Activated CD4-positive, CD25-positive, alpha-beta regulatory T cell (primary cell): ENCODE results near the gene RSPH3.

Experiments used
- DNase-seq, 4 experiments: peaks; one replicate each; lab custom pipeline; 2025; lab: John Stamatoyannopoulos, UW

RSPH3 gene

DNA sequence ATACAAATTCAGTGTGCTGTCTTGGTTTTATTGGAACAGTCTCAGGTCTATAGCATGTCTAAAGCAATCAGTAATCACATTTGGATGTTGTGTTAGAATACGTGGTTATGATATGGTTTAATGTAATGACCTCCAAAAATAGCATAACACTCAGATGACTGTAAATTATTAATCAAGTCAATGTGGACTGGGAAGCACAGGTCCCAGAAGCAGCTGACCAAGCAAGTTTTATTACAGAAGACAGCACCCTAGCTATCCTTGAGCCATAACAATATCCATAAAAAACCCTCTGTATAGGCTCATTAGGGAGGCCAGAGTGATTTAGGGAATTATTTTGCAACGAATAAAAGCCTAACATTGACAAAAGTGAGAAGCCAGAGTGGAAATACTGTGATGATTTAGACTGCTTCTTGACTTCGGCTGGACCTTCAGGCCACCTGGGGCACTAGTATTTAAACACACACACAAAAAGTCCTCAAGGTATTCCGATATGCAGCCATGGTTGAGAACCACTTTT lies 66.9 kb downstream of the RSPH3 start:
- DNase-seq, result no peak

DNA sequence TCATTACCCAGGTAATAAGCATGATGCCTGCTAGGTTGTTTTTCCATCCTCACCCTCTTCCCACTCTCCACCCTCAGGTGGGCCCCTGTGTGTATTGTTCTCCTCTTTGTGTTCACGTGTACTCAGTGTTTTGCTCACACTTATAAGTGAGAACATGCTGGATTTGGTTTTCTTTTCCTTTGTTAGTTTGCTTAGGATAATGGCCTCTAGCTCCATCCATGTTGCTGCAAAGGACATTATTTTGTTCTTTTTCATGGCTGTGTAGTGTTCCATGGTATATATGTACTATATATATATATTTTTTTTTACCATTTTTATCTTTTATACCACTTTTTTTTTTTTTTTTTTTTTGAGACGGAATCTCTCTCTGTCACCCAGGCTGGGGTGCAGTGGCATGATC lies 71.9 kb downstream of the RSPH3 start:
- DNase-seq, result no peak

DNA sequence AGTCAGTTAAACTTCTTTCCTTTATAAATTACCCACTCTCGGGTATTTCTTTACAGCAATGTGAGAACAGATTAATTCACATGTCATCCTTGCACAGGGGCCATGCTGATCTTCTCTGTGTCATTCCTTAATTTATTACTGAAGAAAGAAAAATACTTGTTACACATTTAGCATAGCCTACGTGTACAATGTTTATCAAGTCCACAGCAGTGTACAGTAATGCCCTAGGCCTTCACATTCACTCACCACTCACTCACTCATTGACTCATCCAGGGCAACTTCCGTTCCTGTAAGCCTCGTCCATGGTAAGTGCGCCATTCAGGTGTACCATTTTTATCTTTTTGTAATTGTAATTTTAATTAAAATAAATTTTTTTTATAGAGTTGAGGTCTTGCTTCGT lies 73.6 kb downstream of the RSPH3 start:
- no peak for DNase-seq

DNA sequence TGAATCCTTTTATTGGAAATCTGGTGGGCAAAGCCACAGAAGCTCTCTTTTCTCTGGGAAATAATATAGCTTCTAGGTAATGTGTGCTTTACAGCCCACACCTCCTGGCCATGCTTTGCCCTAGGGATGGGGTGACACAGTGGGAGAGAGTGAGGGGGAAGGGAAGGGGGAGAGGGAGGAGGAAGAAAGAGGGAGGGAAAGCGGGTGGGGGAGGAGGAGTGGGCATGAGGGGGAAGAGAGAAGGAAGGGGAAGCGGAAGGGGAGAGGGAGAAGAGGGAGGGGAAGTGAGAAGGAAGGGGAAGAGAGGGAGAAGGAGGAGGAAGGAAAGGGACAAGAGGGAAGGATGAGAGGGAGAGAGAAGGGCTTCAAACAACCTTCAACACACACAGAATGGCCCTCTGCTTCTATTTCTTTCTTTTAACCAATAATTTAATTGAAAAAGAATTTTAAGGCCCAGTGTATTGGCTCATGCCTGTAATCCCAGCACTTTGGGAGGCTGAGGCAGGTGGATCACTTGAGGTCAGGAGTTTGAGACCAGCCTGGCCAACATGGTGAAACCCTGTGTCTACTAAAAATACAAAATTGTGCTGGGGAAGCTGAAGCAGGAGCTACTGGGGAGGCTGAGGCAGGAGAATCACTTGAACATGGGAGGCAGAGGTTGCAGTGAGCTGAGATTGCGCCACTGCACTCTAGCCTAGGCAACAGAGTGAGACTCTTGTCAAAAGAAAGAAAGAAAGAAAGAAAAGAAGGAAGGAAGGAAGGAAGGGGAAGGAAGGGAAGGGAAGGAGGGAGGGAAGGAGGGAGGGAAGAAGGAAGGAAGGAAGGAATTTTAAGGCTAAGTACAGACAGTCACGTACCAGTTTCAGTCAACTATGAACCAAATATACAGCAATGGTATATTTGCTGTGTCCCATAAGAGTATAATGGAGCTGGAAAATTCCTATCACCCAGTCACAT lies 75.2 kb downstream of the RSPH3 start:
- DNase-seq, result no peak

DNA sequence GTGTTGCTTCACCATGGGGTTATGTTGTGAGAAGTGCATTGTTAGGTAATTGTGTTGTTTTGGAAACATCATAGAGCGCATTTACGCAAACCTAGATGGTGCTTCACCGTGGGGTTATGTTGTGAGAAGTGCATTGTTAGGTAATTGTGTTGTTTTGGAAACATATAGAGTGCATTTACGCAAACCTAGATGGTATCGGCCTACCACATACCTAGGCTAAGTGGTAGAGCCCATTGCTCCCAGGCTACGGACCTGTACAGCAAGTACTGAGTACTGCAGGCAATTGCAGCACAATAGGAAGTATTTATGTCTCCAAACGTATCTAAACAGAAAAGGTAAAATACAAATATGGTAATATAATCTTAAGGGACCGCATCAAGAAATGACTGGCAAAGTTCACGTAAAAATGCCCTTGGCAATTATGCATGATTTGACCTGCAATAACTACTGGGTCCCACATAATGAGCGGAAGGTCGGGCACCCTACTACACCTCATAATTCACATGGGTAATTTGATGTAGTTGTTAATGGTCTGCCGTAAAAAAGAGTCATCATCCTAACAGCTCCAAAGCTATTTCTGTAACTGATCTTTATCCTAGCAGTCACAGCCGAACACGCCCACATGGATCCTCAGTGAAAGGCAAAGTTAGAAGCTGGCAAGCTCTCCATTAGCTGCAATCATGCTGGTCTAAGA lies 76.0 kb downstream of the RSPH3 start:
- no peak for DNase-seq
